Panc1 (cell line): Measurements from ENCODE around the gene PHC2. TPM values are rescaled to one million over a fixed set of nuclear protein-coding genes. Genes with fewer than 3 reads are reported as not detected.

ENCODE experiments used
- ATAC-seq: fragments of 200-7000 bp; cut with Tn5 transposase; 2 replicates; pipeline ENCODE4 v1.9.1; 2020; ENCODE audit warnings: mild to moderate bottlenecking, moderate library complexity
- BruUV-seq: library from RNA; stranded (reverse); fragments of 400-500 nt; replicated peaks from 2 replicates; lab custom pipeline; 2021; lab: Mats Ljungman, UMichigan
- CTCF ChIA-PET: fragments of 300-600 bp; sonication (Branson Sonifier 250); formaldehyde crosslinking; loops from one replicate; lab custom pipeline; 2022; ENCODE audit warnings: antibody characterized with exemption; lab: Charles Lee
- POLR2A ChIA-PET: fragments of 300-600 bp; sonication (Branson Sonifier 250); formaldehyde crosslinking; loops from one replicate; lab custom pipeline; 2022; ENCODE audit warnings: antibody characterized with exemption; lab: Charles Lee
- DNase-seq: peaks from one replicate; pipeline ENCODE4 v3.0.0-alpha.2; 2010; ENCODE audit warnings: low read depth, low spot score
- H3K27ac ChIP-seq: 2 replicates; pipeline ENCODE4 v1.5.1; 2011; ENCODE audit warnings: mild to moderate bottlenecking, low read length, inconsistent platforms
- H3K27me3 ChIP-seq: fragments of 200-500 bp; sonication (Bioruptor generic); 2 replicates; pipeline ENCODE4 v1.6.0; 2014; ENCODE audit warnings: low read length, inconsistent platforms; ENCODE audit not compliant: control insufficient read depth, insufficient read depth
- H3K36me3 ChIP-seq: fragments of 200-500 bp; sonication (Bioruptor generic); 2 replicates; pipeline ENCODE4 v1.5.1; 2014; ENCODE audit warnings: inconsistent platforms, mild to moderate bottlenecking, low read length, moderate library complexity; ENCODE audit not compliant: control insufficient read depth, insufficient read depth
- H3K4me1 ChIP-seq: 2 replicates; pipeline ENCODE4 v1.5.1; 2011; ENCODE audit warnings: inconsistent platforms, mild to moderate bottlenecking, low read length, moderate library complexity; ENCODE audit not compliant: control insufficient read depth, insufficient read depth
- H3K4me3 ChIP-seq, 2 experiments: 2 replicates each; pipeline ENCODE4 v1.5.1; 2011 to 2012; ENCODE audit warnings: low read depth in 2 of 2, low read length in 2 of 2, mild to moderate bottlenecking in 2 of 2, inconsistent platforms in 1 of 2, moderate library complexity in 1 of 2
- H3K9me3 ChIP-seq: fragments of 200-500 bp; sonication (Bioruptor generic); 2 replicates; pipeline ENCODE4 v1.5.1; 2014; ENCODE audit warnings: low read depth, mild to moderate bottlenecking, inconsistent platforms, low read length, moderate library complexity; ENCODE audit not compliant: control insufficient read depth, insufficient read depth
- POLR2AphosphoS5 ChIP-seq: IDR thresholded peaks from 2 replicates; pipeline ENCODE4 v1.6.1; 2012; ENCODE audit warnings: mild to moderate bottlenecking, low read depth, low read length, moderate library complexity
- SIN3A ChIP-seq: IDR thresholded peaks from 2 replicates; pipeline ENCODE4 v1.6.1; 2012; ENCODE audit warnings: low read depth, mild to moderate bottlenecking, low read length, moderate library complexity, borderline replicate concordance; ENCODE audit not compliant: insufficient read depth
- TCF7L2 ChIP-seq: IDR thresholded peaks from 2 replicates; pipeline ENCODE4 v1.6.1; 2011; ENCODE audit warnings: mild to moderate bottlenecking, low read depth, low read length, inconsistent platforms
- in situ Hi-C: cut with HindIII; loops from 2 replicates; pipeline ENCODE4 v1.10.0; 2016; ENCODE audit warnings: low sequenced_read_pairs, low pct_unique_long_range_greater_than_20kb
- intact Hi-C: fragments of 100-400 bp; cut with micrococcal nuclease; formaldehyde crosslinking; loops from one replicate; pipeline ENCODE4 v1.10.0; 2022; ENCODE audit not compliant: unreplicated experiment
- total RNA-seq: library from RNA; stranded (reverse); gene quantifications from one replicate; pipeline ENCODE4 v1.2.1, GENCODE V29; 2021; ENCODE audit not compliant: unreplicated experiment
- TF ChIP-seq, protein P1 (sequence below), 2 experiments: IDR thresholded peaks; 2 replicates each; pipeline ENCODE4 v1.6.1; 2011 to 2012; ENCODE audit warnings: low read depth in 2 of 2, control low read depth in 1 of 2, low read length in 1 of 2, mild to moderate bottlenecking in 1 of 2, moderate library complexity in 1 of 2; ENCODE audit not compliant: insufficient read depth in 1 of 2
- TF ChIP-seq, protein P2 (sequence below): fragments of 450-650 bp; IDR thresholded peaks from 2 replicates; pipeline ENCODE4 v1.5.1; 2017; ENCODE audit warnings: mild to moderate bottlenecking

The PHC2 gene
- total RNA-seq, 1 experiment from 2014 or later = 122 TPM

DNA sequence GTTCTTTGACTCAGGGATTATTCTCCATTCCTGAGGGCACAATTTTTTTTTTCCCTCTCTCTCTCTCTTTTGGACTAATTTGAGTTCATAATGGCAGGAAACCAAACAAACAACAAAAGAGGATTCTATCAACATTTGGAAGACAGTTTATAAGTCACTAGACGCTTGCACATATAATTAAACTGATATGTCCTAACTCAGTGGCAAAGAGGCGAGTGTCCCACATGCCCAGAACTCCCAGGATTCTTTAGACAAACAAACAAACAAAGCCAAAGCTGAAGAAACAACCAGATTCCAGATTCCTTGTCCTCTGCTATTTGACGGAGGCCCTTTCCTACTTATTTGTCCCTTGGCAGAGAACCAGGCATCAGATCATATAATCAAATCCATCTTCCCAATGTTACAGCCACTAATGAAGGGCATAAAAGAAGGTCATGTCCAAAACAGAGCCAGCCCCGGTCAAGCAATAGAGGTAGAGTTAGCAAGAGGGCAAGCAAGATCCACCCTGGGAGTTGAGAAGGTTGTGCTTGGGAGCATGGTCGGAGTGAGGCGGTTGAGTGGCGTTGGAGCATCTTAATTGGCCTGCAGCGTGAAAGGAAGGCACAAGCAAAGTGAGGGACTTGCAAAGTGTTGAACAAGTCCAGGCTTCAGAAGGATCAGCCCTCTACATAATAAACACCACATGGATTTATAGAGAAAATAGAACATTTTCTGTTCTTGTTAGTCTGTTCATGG, 144.3 kb downstream of the PHC2 start:
- CTCF ChIA-PET = no interaction called here
- TF ChIP-seq, protein P1, sequence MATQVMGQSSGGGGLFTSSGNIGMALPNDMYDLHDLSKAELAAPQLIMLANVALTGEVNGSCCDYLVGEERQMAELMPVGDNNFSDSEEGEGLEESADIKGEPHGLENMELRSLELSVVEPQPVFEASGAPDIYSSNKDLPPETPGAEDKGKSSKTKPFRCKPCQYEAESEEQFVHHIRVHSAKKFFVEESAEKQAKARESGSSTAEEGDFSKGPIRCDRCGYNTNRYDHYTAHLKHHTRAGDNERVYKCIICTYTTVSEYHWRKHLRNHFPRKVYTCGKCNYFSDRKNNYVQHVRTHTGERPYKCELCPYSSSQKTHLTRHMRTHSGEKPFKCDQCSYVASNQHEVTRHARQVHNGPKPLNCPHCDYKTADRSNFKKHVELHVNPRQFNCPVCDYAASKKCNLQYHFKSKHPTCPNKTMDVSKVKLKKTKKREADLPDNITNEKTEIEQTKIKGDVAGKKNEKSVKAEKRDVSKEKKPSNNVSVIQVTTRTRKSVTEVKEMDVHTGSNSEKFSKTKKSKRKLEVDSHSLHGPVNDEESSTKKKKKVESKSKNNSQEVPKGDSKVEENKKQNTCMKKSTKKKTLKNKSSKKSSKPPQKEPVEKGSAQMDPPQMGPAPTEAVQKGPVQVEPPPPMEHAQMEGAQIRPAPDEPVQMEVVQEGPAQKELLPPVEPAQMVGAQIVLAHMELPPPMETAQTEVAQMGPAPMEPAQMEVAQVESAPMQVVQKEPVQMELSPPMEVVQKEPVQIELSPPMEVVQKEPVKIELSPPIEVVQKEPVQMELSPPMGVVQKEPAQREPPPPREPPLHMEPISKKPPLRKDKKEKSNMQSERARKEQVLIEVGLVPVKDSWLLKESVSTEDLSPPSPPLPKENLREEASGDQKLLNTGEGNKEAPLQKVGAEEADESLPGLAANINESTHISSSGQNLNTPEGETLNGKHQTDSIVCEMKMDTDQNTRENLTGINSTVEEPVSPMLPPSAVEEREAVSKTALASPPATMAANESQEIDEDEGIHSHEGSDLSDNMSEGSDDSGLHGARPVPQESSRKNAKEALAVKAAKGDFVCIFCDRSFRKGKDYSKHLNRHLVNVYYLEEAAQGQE (IDR thresholded peaks at IDR 0.05; ENCODE audit: insufficient read depth in 1 of 2, low read depth in 2 of 2, low read length in 1 of 2) = no peak
- TF ChIP-seq, protein P2, sequence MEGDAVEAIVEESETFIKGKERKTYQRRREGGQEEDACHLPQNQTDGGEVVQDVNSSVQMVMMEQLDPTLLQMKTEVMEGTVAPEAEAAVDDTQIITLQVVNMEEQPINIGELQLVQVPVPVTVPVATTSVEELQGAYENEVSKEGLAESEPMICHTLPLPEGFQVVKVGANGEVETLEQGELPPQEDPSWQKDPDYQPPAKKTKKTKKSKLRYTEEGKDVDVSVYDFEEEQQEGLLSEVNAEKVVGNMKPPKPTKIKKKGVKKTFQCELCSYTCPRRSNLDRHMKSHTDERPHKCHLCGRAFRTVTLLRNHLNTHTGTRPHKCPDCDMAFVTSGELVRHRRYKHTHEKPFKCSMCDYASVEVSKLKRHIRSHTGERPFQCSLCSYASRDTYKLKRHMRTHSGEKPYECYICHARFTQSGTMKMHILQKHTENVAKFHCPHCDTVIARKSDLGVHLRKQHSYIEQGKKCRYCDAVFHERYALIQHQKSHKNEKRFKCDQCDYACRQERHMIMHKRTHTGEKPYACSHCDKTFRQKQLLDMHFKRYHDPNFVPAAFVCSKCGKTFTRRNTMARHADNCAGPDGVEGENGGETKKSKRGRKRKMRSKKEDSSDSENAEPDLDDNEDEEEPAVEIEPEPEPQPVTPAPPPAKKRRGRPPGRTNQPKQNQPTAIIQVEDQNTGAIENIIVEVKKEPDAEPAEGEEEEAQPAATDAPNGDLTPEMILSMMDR = no peak
- TF ChIP-seq POLR2AphosphoS5 = no peak
- TF ChIP-seq SIN3A = no peak
- no peak for TF ChIP-seq TCF7L2
- Histone ChIP-seq H3K4me3 (no peak overlapping the region), H3K4me1 (no peaks in the 10 kb centered on the region), H3K27me3 (no peaks in the 10 kb centered on the region), H3K36me3 (no peaks in the 10 kb centered on the region), H3K27ac (no peak overlapping the region), H3K9me3 (no peaks in the 10 kb centered on the region)
- no TSS peak for BruUV-seq
- ATAC-seq (no peak), DNase-seq (no peak)
- intact Hi-C loops (no loop called here), in situ Hi-C loops (no loop called here)
- POLR2A ChIA-PET = no interaction called here

DNA sequence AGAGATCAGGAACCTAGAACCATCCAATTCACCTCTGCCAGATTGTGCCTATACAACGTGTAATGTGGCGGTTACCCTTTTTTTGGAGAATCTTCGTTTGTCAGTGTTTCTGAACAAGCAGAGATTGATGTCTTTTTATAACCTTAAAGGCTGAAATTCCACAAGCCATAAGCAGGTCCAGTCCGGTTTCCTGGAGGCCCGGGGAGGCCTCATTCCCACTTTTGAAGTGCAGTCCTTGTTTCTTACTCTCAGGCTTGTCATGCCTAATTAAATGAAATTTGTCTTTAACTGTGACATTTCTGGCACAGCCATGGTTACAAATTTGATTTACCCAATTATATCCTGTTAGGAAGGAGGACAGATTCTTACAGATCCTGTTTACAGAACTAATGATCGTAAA, 146.8 kb downstream of the PHC2 start:
- Histone ChIP-seq H3K27me3 (no peaks in the 10 kb centered on the region), H3K9me3 (no peaks in the 10 kb centered on the region), H3K4me1 (no peaks in the 10 kb centered on the region), H3K27ac (no peak overlapping the region), H3K4me3 (no peak overlapping the region), H3K36me3 (no peaks in the 10 kb centered on the region)
- in situ Hi-C loops = no loop called here
- ATAC-seq (no peak), DNase-seq (no peak)
- CTCF ChIA-PET = no interaction called here
- no TSS peak for BruUV-seq
- POLR2A ChIA-PET = no interaction called here
- intact Hi-C loops = no loop called here
- TF ChIP-seq TCF7L2 (no peak), SIN3A (no peak), POLR2AphosphoS5 (no peak)
- TF ChIP-seq, protein P1 (IDR thresholded peaks at IDR 0.05; ENCODE audit: insufficient read depth in 1 of 2, low read depth in 2 of 2, low read length in 1 of 2) = no peak
- TF ChIP-seq, protein P2 = no peak
